Kidney (tissue), 14 donors: ENCODE measurements around the gene SLC4A2. TPM values are rescaled to one million over a fixed set of nuclear protein-coding genes. Genes with fewer than 3 reads are reported as not detected.

Experiments
- DNase-seq, 5 donors: peaks; one replicate each; pipeline ENCODE4 v3.0.0-alpha.2; 2013 to 2020
- FAIRE-seq: peaks from 2 replicates; lab custom pipeline; 2012; peaks lifted over from hg19 to GRCh38; lab: Jason Lieb, UNC
- H3K27ac ChIP-seq, 2 donors: one replicate each; pipeline ENCODE4 v1.7.0; 2013; ENCODE audit warnings: low read depth in 2 of 2, low read length in 2 of 2, inconsistent platforms in 1 of 2
- H3K27me3 ChIP-seq: one replicate; pipeline ENCODE4 v1.7.1; 2013; ENCODE audit warnings: low read length, inconsistent platforms; ENCODE audit not compliant: control insufficient read depth, insufficient read depth
- H3K36me3 ChIP-seq, 3 donors: one replicate each; pipeline versions ENCODE4 v1.7.0 to v1.7.1; 2013; ENCODE audit warnings: low read length in 3 of 3, control low read depth in 1 of 3, inconsistent platforms in 1 of 3; ENCODE audit not compliant: insufficient read depth in 3 of 3, control insufficient read depth in 2 of 3
- H3K4me1 ChIP-seq, 3 donors: one replicate each; pipeline versions ENCODE4 v1.7.0 to v1.7.1; 2013; ENCODE audit warnings: low read length in 3 of 3, inconsistent platforms in 1 of 3, low read depth in 1 of 3; ENCODE audit not compliant: control insufficient read depth in 2 of 3, insufficient read depth in 2 of 3
- H3K4me3 ChIP-seq, 3 donors: one replicate each; pipeline versions ENCODE4 v1.7.0 to v1.8.1; 2013; ENCODE audit warnings: low read length in 3 of 3, control low read depth in 1 of 3, inconsistent platforms in 1 of 3
- H3K9ac ChIP-seq, 3 donors: one replicate each; pipeline versions ENCODE4 v1.7.0 to v1.7.1; 2013; ENCODE audit warnings: low read length in 3 of 3, control low read depth in 1 of 3, inconsistent platforms in 1 of 3
- H3K9me3 ChIP-seq, 3 donors: one replicate each; pipeline versions ENCODE4 v1.7.0 to v1.7.1; 2013; ENCODE audit warnings: low read length in 3 of 3, control low read depth in 1 of 3, inconsistent platforms in 1 of 3; ENCODE audit not compliant: control insufficient read depth in 2 of 3, insufficient read depth in 1 of 3
- CTCF ChIP-seq: IDR thresholded peaks from 3 replicates; pipeline ENCODE4 v1.5.1; 2012; ENCODE audit warnings: mild to moderate bottlenecking, moderate library complexity, borderline replicate concordance; ENCODE audit not compliant: insufficient read depth; ENCODE audit errors: extremely low read depth
- intact Hi-C: fragments of 100-400 bp; cut with DNase I; formaldehyde crosslinking; loops from one replicate; pipeline ENCODE4 v1.11.1; 2022
- polyA plus RNA-seq: library from polyadenylated mRNA; stranded (reverse); fragments of 350-450 nt; fragmentation: Illumina TruSeq; extraction: RNeasy Lipid Tissue Mini Kit (QIAGEN cat#74804); gene quantifications from one replicate; pipeline ENCODE4 v1.2.3, GENCODE V29; 2014; ENCODE audit warnings: low read depth, low replicate concordance; ENCODE audit not compliant: insufficient read depth
- total RNA-seq: library from RNA; stranded (reverse); fragmentation: NEBNext Ultra II Directional; extraction: Animal tissue kit (Norgen Biotek cat#: 25700); gene quantifications from one replicate; pipeline ENCODE4 v1.2.1, GENCODE V29; 2021
- donor health status: control.
- donor health status: control.
- donor health status: control.
- donor health status: control.
- donor health status: control.
- donor health status: DM: yes; HTN: yes; CAD: no.
- donor health status: Normal renal cell carcinoma (clear cell type).

SLC4A2 gene
- total and polyA plus RNA-seq, 2 donors from 2014 or later = 104 to 150 TPM

GRCh38 chr7:151124481-151124880 lies 65.1 kb downstream of the SLC4A2 start:
- FAIRE-seq (no peak), DNase-seq (no peak)
- no peaks in the 10 kb centered on the region for H3K9me3 ChIP-seq
- no peaks in the 10 kb centered on the region for H3K27me3 ChIP-seq
- H3K4me1 ChIP-seq = peaks cover 0 to 5% (median 0%) of the 10 kb centered on the region in 3 donors
- H3K27ac ChIP-seq = no peak overlapping the region
- TF ChIP-seq CTCF = no peak
- H3K4me3 ChIP-seq = no peak overlapping the region
- intact Hi-C loops = no loop called here
- H3K9ac ChIP-seq = no peak overlapping the region
- H3K36me3 ChIP-seq = peaks cover 0 to 29% (median 18%) of the 10 kb centered on the region in 3 donors

GRCh38 chr7:151124899-151125399 lies 65.6 kb downstream of the SLC4A2 start:
- FAIRE-seq (no peak), DNase-seq (peak in 1 of 5 donors; percentile 47)
- intact Hi-C loops = no loop called here
- peak overlapping the region in 1 of 3 donors; percentile 46 for H3K4me3 ChIP-seq
- TF ChIP-seq CTCF = no peak
- H3K36me3 ChIP-seq = peaks cover 0 to 27% (median 18%) of the 10 kb centered on the region in 3 donors
- H3K27ac ChIP-seq = no peak overlapping the region
- peaks cover 0 to 5% (median 0%) of the 10 kb centered on the region in 3 donors for H3K4me1 ChIP-seq
- H3K9me3 ChIP-seq = no peaks in the 10 kb centered on the region
- no peak overlapping the region for H3K9ac ChIP-seq
- H3K27me3 ChIP-seq = no peaks in the 10 kb centered on the region

- H3K9ac ChIP-seq = no peak overlapping the region
- peaks cover 0 to 25% (median 17%) of the 10 kb centered on the region in 3 donors for H3K36me3 ChIP-seq
- H3K4me1 ChIP-seq = peaks cover 0 to 5% (median 0%) of the 10 kb centered on the region in 3 donors
- FAIRE-seq = no peak
- peak in 4 of 5 donors; percentile 66 to 84 (median 72) for DNase-seq
- intact Hi-C loops = no loop called here
- no peaks in the 10 kb centered on the region for H3K27me3 ChIP-seq
- no peaks in the 10 kb centered on the region for H3K9me3 ChIP-seq
- no peak overlapping the region for H3K27ac ChIP-seq
- peak overlapping the region in 2 of 3 donors; percentile 12 to 46 for H3K4me3 ChIP-seq
- no peak for TF ChIP-seq CTCF
Measured at GRCh38 chr7:151125470-151125845, 66.1 kb downstream of the SLC4A2 start.
